ELF-1 (cell line): Measurements from ENCODE around the gene RNF25.

Experiments used
- DNase-seq: peaks from one replicate; pipeline ENCODE4 v3.0.0-alpha.2; 2016; ENCODE audit warnings: low read depth, low spot score

The RNF25 gene

DNA sequence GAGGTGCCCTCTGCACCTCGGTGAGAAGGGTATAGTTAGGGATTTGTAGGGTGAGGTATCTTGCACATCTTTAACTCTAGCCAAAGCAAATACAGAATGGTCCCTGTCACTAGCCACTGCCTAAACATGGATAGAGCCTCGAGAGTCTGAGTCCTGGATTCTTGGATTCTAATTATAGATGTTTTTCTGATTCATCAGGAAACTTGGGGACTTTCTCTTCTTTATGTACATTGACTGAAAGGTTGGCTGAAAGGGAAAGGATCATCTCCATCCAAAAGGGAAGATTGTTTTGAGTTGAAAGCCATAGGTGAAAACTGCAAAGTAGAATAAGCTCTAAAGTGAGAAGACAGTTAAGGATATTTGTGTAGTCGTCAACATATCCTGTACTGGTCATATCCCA is 8.3 kb upstream of the RNF25 start:
- no peak for DNase-seq

DNA sequence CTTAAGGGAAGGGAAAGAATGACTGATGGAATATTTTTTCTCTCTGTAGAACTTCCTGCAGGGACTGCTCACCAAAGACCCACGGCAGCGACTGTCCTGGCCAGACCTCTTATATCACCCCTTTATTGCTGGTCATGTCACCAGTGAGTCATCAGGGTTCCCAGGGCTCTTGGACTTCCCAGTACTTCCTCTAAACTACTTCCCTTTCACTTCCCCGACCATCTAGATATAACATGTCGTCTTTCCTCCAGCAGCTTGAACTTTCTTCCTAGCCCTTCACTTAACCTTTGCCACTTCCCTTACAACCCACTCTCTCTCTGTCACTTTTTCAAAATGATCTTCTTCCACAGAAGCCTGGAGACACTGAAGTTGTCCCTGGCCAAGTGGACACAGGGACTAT is 7.3 kb upstream of the RNF25 start:
- DNase-seq: no peak

DNA sequence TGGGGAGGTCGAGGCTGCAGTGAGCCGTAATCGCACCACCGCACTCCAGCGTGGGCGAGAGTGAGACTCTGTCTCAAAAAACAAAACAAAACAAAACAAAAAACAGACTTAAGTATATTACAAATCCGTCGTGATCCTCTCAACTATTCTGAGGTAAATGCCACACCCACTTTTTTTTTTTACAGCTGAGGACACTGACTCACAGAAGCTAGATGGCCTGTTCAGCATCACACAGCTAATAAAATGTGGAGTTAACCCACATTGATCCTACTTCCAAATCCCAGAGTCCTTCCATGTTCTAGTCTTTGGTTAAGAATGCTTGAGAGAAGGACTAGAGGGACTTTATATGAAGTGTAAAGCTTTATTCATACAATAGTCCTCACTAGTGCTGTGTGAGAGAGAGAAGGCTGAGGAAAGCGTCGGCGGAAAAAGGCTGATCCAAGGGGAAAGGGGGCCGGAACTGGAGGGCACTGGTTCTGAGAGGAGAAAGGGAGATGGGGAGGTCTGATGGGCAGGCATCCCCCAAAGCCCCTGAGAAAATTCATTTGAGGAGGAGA is 627 bp downstream of the RNF25 start:
- no peak for DNase-seq

DNA sequence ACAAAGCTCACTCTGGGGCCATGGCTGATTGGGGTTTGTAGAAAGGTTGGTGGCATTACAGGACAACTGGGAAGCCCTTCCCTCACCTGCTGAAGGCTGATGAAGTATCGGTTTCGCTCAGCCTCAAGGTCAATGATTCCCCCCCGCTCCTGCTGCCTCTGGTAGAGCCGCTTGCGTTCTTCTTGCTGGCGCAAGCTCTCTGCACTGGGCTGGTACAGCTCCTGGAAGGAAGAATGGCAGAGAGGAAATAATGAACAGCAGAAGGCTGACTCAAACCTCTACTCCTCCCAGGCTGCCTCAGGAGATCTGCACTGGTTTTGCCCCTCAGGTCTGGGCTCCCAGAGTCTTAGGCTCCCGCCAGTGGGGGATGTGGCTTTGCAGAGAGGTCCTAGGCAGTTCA is 7.1 kb downstream of the RNF25 start:
- DNase-seq: no peak

DNA sequence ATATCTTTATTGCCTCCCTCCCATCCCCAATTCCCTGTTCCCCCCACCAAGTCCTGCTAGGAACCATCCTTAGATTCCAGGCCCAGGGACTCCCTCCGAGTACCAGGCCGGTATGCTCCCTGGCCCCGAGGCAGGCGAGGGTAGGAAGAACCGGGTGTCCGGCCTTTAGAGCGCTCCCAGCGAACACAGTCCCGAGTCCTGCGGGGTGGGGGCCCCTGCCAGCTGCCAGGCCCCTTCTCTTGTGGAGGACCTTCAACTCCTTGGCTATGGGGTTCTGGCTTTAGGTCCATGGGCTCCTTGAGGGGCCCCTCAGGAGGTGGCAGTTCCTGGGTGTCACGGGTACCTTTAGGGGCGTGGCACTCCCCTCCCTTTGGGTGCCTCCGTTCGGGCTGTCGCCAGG is 7.9 kb downstream of the RNF25 start:
- no peak for DNase-seq

DNA sequence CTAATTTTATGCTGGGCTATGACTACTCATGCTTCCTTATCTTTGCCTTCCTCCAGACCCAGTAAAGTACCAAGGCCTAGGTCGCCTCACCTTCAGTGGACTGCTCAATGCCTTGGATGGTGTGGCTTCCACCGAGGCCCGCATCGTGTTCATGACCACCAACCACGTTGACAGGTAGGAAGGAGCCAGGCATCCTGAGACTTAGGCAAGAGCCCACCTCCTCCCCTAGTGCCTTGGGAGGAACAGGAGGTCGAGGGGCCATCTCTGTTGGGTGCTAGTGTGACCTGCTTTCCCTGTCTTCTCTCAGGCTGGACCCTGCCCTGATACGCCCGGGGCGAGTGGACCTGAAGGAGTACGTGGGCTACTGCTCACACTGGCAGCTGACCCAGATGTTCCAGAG is 9.0 kb downstream of the RNF25 start:
- no peak for DNase-seq

DNA sequence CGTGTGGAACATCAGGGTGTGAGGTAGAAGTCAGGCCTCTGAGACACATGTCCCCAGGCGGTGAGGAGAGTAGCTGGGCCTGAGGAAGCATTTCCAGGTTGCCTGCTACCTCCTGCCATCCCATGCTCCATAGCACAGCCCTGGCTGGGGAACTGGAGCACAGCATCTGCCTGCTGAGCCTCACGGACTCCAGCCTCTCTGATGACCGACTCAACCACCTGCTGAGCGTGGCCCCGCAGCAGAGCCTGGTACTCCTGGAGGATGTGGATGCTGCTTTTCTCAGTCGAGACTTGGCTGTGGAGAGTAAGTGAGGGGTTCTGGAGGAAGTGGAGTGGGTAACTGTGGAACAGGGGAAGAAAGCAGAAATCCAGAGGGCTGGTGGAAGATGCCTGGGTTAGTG is 9.4 kb downstream of the RNF25 start:
- DNase-seq: no peak

DNA sequence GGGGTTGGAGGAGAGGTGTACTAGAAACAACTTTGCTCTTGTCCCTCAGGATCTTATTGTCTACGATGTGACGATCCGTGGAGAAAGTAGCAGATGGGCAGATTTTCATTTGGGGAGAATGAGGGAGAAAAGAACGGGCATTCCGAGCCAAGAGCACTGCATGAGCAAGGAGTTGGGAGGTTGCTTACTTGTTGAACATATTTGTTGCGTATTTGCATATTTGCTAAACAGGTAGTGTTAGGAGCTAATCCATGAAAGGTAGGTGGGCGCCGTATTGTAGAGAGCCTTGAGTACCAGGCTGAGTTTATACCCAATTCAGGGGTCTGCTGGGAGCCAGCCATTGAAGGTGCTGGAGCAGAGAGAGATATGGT is 11.8 kb downstream of the RNF25 start:
- no peak for DNase-seq

DNA sequence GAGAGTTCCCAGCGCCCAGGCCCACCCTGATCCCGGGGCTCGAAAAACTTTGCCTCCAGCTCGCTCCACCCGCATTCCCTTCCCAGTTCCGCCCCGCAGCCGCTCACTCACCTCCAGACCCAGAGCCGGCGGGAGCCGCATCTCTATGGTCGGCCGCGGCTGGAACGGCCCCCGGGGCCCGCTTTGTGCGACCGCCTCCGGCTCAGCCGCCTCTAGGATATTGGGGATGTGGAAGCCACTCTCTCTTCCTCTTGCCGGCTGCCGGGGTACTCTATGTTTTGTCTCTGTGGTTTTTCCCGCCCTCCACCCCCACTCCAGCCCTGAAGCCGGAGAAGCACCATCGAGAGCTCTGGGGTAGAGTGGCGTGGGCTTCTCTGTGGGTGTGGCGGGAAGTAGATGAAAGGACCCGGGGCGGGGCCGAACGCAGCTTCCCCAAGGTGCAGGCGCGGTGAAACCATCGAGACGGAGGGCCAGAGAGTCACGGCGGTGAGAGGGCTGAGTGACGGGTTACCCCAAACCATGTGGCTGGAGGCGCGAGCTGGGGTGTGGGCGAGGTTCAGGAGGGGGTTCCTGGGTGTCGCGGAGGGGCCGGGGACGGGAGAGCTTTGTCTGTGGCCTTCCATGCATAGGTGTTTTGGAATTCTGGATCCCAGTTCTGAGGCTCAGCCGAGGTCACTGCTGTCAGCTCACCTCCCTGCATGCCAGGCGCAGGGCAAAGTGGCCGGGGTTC is 12.4 kb downstream of the RNF25 start, which contains the start of the genes BCS1L and ZNF142:
TSS of gene BCS1L (plus strand) at position 426 of the 730 bp plus-strand sequence. CDS start 1,305 bp downstream, outside the sequence.
TSS of gene ZNF142 (minus strand) at position 366 of the 730 bp plus-strand sequence. CDS start 3,194 bp downstream, outside the sequence.
- DNase-seq: peak; percentile 90

DNA sequence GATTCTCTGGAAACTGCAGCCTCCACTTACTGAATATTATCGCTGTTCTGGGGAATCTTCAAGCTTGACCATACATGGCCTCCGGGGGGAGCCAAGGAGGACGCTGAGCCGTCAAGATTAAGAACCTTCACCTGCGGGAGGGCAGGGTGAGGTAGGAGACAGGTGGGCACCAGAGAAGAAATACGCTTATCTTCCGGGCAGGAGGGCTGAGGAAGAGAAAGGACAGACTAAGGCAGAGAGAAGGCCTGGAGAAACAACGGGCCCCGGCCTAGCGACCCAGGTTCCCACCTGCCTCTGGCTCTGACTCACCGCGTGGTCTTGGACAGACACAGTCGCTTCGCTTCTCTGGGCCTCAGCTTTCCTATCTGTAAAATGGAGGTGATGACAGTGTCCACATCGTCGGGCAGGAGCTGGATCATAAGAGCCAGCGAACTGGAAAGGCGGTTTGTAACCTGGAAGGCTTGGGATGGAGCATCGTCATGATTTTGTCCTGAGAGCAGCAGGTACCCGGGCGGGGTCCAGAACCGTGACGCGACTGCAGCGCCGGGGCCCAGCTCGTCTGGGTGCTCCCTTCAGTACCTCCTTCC is 13.0 kb downstream of the RNF25 start:
- peak; percentile 75 for DNase-seq

DNA sequence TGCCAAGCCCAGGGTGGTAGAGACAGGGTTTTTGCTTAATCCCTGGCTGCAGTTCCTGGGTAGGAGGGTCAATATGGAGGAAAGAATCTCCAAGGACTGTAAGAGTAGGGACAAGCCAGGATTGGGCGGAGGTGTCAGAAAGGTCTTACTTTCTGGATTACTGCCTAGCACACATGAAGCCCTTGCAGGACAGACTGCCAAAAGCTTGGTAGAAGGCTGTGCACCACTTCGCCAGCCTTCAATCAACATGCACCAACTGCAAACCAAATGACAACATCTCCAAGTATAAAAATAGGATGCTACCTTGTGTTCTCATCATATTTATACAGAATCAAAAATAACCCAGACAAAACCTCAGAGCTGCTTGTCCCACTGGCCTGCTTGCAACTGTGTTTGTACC is 16.1 kb downstream of the RNF25 start:
- no peak for DNase-seq

DNA sequence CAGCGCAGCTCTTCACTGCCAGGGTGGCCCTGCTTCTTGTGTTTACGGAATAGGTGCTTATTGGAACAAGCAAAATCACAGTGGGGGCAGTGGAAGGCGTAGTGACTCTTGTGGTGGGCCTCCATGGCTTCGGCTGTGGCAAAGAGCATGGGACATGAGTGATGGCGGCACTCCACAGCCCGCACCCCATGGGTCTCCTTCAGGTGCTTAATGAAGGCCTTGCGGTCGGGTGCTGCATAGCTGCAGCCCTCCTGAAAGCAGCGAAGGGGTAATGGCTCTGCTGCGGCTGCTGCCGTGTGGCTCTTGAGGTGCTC is 23.1 kb downstream of the RNF25 start:
- no peak for DNase-seq

DNA sequence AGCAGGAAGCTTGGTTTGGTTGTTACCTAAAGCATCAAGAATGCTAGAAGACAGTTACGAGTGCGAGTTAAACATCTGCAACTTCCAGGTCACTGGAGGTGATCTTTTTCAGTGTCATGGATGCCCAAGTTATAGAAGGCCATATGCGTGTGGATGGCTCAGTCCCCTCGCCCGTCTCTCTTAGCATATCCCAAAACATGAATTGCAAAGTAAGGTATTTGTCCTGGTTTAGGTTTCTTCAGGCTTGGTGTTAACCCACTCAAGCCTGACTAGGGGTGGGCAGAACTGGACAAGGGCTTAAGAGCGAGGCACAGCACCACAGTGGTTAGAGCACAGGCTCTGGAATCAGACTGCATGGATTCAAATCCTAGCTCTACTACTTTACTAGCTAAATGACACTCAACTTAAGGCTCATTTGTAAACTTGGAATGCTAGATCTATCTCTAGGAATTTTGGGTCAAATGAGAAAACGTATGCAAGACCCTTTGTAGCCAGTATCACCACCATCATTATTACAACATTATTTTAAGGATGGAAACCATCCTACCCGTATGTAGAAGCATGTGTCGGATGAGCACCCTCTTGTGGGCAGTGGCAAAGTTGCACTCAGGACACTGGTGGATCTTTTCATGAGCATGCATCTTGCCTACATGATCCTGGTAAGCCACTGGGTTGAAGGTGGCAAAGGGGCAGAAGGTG is 23.6 kb downstream of the RNF25 start:
- peak; percentile 65 for DNase-seq

DNA sequence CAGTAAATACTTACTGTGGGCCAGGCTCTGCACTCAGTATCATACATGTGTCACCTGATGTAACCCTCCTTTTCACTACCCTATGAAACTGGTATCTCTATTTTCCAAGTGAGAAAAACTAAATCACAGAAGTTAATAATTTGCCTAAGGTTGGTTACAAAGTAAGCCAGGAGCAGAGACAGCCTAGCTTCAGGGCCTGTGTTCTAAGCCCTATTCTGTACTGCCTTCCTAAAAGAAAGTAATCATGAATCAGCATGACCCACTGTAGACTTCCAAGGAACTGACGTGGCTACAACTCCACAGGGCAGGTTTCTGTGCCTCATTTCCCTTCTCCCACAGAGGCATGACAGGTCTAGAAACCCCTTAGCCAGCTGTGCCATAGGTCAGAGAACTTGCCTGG is 26.7 kb downstream of the RNF25 start:
- no peak for DNase-seq

DNA sequence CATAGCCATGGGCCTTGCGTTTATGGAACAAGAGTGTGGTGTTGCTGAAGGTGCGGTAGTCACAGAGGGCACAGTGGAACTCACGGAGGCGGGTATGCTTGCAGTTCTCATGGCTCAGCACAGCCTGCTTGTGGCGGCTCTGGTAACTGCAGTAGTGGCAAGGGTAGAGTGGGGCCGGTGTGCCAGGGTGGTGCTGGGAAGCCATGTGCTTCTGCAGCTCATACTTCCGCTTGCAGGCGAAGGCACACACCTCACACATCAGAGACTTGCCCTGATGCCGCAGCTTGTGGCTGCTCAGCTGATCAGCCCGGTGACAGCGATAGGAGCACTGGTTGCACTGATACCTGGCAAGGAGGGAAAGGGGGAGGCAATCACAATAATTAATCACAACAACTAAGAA is 27.1 kb downstream of the RNF25 start:
- DNase-seq: no peak

DNA sequence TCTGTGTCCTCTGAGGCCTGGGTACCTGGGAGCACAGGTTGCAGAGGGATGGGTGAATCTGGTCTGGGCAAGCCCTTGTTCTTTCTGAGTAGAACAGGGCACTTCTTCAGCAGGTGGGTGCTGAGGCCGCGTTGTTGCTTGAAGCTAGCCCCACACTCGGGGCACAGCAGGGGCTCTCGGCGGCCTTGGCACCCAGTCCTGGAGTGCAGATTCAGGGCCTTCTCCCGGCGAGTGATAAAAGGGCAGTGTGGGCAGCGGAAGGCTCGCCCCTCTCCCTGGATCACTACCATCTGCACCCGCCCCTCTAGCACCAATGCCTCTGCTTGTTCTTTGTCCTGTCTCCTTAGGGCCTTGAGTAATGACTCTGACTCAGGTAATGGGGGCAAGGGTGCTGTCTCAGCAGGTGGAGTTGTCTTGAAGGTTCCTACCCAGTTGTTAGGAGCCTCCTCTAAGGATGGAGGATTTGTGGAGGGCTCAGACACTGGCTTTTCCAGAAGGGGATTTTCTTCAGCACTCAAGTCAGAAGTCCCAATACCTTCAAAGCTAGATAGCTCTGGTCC is 28.0 kb downstream of the RNF25 start:
- no peak for DNase-seq

DNA sequence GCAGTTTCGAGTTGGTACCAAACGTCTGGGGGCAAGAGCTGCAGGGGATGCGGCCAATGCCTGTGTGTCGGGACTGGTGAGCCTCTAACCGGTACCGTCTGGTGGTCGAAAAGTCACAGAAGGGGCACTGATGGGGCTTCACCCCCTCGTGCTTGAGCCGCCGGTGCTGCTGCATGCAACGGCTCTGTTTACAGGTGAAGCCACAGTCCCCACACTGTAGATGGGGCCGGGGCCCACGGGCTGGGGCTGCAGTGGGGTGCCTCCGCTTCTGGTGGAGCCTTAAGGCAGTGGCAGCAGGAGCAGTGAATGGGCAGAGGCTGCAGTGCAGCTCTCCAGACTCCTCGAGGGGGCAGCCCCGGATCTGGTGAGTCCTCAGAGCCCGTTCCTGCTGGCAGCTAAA is 29.0 kb downstream of the RNF25 start:
- DNase-seq: no peak

DNA sequence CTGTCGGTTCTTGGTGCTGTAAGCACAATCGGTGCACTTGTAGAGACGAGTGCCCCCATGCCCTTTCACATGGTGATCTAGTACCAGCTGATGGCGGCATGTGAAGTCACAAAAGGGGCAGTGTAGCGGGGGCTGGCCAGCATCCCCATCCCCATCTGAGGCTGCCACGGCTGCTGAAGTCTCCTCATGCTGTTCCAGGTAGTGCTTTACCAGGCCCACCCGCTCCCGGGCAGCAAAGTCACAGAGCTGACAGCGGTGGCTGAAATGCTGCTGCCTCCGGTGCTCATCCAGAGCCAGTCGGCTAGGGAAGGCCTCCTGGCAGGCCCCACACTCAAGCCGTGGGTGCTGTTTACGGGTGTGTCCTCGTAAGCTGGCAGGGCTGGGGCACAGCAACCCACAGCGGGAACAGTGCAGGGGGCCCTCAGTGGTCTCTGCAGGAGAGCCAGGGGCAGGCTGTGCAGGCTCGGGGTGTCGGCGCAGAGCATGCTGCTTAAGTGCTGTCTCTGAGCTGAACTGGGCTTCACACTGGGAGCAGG is 29.6 kb downstream of the RNF25 start:
- DNase-seq: no peak

DNA sequence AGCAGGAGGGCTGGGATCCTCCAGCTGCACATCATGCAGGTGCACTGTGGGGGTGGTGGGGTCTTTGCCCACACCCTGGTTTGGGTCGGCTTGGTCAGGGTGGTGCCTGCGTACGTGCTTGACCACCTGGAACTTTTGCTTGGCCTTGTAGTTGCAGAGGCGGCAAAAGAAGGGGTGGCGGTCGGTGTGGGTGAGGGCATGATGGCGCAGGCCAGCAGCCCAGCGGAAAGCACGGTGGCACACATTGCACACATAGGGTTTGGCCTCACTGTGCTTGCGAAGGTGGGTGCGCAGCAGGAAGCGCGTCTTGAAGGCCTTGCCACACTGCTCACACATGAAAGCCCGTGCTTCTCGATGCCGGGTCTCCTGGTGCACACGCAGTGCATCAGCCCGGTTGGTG is 33.4 kb downstream of the RNF25 start:
- DNase-seq: no peak

DNA sequence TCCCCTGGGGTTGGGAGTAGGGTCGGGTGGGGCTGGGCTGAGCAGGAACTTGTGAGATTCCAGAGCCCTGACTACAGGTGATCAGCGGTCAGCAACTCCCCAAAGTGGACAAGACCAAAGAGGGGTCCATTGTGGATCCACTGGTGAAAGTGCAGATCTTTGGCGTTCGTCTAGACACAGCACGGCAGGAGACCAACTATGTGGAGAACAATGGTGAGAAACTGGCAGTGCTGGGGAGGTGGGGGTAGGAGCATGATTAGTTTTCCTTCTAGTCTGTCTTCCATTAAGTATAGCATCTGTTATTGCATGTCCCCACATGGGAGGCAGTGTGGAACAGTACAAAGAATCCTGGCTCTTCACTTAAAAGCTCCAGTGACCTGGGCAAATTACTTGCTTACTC is 36.1 kb downstream of the RNF25 start:
- no peak for DNase-seq

DNA sequence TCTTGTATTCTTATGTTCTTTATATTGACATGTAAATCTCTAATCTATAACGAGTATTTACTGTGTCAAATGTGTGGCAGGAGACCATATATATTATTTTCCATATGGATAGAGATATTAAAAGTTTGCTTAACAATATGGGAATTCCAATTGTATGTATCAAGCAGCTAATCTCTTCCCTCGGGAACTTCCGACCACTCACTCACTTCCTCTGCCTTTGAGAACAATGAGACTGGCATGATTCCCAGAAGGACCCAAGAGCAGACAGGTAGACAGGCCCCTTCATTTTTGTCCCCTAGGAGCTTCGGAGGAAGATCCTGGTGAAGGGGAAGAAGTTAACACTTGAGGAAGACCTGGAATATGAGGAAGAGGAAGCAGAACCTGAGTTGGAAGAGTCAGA is 40.0 kb downstream of the RNF25 start:
- no peak for DNase-seq

DNA sequence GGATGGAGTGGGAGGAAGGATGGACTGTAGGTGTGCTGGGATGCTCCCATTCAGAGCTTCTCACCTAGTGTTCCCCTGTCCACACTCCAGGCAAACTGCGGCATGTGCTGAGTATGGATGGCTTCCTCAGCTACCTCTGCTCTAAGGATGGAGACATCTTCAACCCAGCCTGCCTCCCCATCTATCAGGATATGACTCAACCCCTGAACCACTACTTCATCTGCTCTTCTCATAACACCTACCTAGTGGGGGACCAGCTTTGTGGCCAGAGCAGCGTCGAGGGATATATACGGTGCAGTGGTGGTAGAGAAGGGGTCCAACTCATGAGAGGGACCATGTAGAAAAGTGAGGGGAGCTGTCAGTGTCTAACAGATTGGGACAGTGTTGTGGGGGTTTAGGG is 43.9 kb downstream of the RNF25 start:
- DNase-seq: no peak
